Hepatic stellate cell (primary cell): ENCODE data around the gene MORN3.

Experiments used
- DNase-seq: peaks from one replicate; pipeline ENCODE4 v3.0.0; 2011; ENCODE audit warnings: low spot score

MORN3 gene

GRCh38 chr12:121602766-121603165 lies 66.7 kb downstream of the MORN3 start:
- no peak for DNase-seq

DNA sequence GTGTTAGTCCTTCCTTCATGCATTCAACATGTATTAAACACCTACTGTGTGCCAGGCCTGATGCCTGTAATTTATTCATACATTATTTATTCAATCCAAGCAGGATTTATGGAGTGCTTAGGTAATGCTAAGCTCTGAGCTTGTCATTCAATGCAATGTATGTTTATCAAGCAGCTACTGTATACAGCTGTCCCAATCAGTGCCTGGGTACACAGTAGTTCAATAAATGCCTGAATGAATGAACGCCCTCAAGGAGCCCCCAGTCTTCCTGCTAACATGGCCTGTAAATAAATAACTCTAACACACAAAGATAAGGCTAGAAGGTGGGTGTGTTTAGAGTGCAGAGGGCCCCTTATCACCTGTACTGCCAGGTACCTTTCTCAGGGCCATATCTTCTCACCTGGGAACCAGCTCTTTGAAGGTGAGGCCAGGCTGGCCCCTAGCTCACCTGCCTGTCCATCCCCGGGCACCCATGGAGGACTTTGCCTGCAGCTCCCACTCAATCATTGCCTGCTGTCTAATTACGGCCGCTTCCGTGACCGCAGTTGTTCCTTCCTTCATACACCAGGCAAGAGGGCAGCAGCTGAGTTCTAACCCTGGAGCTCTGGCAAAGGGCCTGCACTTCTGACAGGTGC lies 68.6 kb downstream of the MORN3 start:
- DNase-seq: no peak
